Parathyroid adenoma (tissue), 2 donors: ENCODE results near the gene POLR2F.

Experiments used
- H2AFZ ChIP-seq: fragments of 300-600 bp; sonication (generic); one replicate; pipeline ENCODE4 v1.7.0; 2017; ENCODE audit warnings: antibody characterized with exemption, mild to moderate bottlenecking
- H3K27ac ChIP-seq: fragments of 300-600 bp; sonication (generic); one replicate; pipeline ENCODE4 v1.7.0; 2017
- H3K27me3 ChIP-seq: fragments of 300-600 bp; sonication (generic); one replicate; pipeline ENCODE4 v1.7.0; 2017; ENCODE audit warnings: low read length; ENCODE audit not compliant: control insufficient read depth, insufficient read depth
- H3K36me3 ChIP-seq: fragments of 300-600 bp; sonication (generic); one replicate; pipeline ENCODE4 v1.7.0; 2017; ENCODE audit warnings: low read length; ENCODE audit not compliant: control insufficient read depth, insufficient read depth
- H3K4me1 ChIP-seq: fragments of 300-600 bp; sonication (generic); one replicate; pipeline ENCODE4 v1.7.0; 2017; ENCODE audit warnings: control low read depth
- H3K4me2 ChIP-seq: fragments of 300-600 bp; sonication (generic); one replicate; pipeline ENCODE4 v1.7.0; 2017; ENCODE audit warnings: low read length
- H3K4me3 ChIP-seq: fragments of 300-600 bp; sonication (generic); one replicate; pipeline ENCODE4 v1.7.0; 2017; ENCODE audit warnings: low read depth, low read length
- H3K79me2 ChIP-seq: fragments of 300-600 bp; sonication (generic); one replicate; pipeline ENCODE4 v1.7.0; 2017; ENCODE audit warnings: control low read depth
- H3K9ac ChIP-seq: fragments of 300-600 bp; sonication (generic); one replicate; pipeline ENCODE4 v1.7.0; 2017; ENCODE audit warnings: mild to moderate bottlenecking
- H3K9me3 ChIP-seq: fragments of 300-600 bp; sonication (generic); one replicate; pipeline ENCODE4 v1.7.0; 2017; ENCODE audit warnings: low read length; ENCODE audit not compliant: control insufficient read depth
- CTCF ChIP-seq: fragments of 300-600 bp; sonication (generic); IDR thresholded peaks from one replicate; pipeline ENCODE4 v1.7.0; 2017; ENCODE audit warnings: antibody characterized with exemption, mild to moderate bottlenecking
- donor health status: primary hyperparathyroidism.

The POLR2F gene

GRCh38 chr22:37990301-37990700 is 36.8 kb downstream of the POLR2F start:
- Histone ChIP-seq H3K9me3 (no peaks in the 10 kb centered on the region), H3K4me3 (no peak overlapping the region), H3K9ac (no peak overlapping the region), H3K36me3 (no peaks in the 10 kb centered on the region), H3K4me2 (no peak overlapping the region), H3K79me2 (no peaks in the 10 kb centered on the region), H3K4me1 (no peaks in the 10 kb centered on the region), H2AFZ (no peak overlapping the region), H3K27ac (no peak overlapping the region), H3K27me3 (no peaks in the 10 kb centered on the region)
- no peak for TF ChIP-seq CTCF

- Histone ChIP-seq H3K4me3 (no peak overlapping the region), H3K9me3 (no peaks in the 10 kb centered on the region), H3K79me2 (no peaks in the 10 kb centered on the region), H3K27me3 (no peaks in the 10 kb centered on the region), H3K36me3 (no peaks in the 10 kb centered on the region), H3K9ac (no peak overlapping the region), H2AFZ (no peak overlapping the region), H3K4me1 (no peaks in the 10 kb centered on the region), H3K4me2 (no peak overlapping the region), H3K27ac (no peak overlapping the region)
- no peak for TF ChIP-seq CTCF
Measured at GRCh38 chr22:37990862-37991261, 37.4 kb downstream of the POLR2F start.

GRCh38 chr22:37991731-37992442 is 38.4 kb downstream of the POLR2F start:
- Histone ChIP-seq H3K4me2 (no peak overlapping the region), H3K9ac (no peak overlapping the region), H2AFZ (no peak overlapping the region), H3K27ac (no peak overlapping the region), H3K4me3 (no peak overlapping the region), H3K36me3 (no peaks in the 10 kb centered on the region), H3K27me3 (no peaks in the 10 kb centered on the region), H3K9me3 (no peaks in the 10 kb centered on the region), H3K79me2 (no peaks in the 10 kb centered on the region), H3K4me1 (no peaks in the 10 kb centered on the region)
- TF ChIP-seq CTCF, result no peak

- H2AFZ ChIP-seq, result no peak overlapping the region
- no peak overlapping the region for H3K4me2 ChIP-seq
- H3K4me1 ChIP-seq, result no peaks in the 10 kb centered on the region
- no peak for TF ChIP-seq CTCF
- no peak overlapping the region for H3K27ac ChIP-seq
- H3K9me3 ChIP-seq, result no peaks in the 10 kb centered on the region
- H3K79me2 ChIP-seq, result no peaks in the 10 kb centered on the region
- no peaks in the 10 kb centered on the region for H3K36me3 ChIP-seq
- no peaks in the 10 kb centered on the region for H3K27me3 ChIP-seq
- H3K9ac ChIP-seq, result no peak overlapping the region
- H3K4me3 ChIP-seq, result no peak overlapping the region
Measured at GRCh38 chr22:37994049-37994448, 40.5 kb downstream of the POLR2F start.

GRCh38 chr22:37994982-37995381 is 41.5 kb downstream of the POLR2F start:
- H3K27ac ChIP-seq, result no peak overlapping the region

More at GRCh38 chr22:37994982-37995381, 41.5 kb downstream of the POLR2F start:
- H3K9ac ChIP-seq, result no peak overlapping the region
- H3K4me2 ChIP-seq, result no peak overlapping the region
- no peaks in the 10 kb centered on the region for H3K27me3 ChIP-seq
- no peaks in the 10 kb centered on the region for H3K79me2 ChIP-seq
- no peaks in the 10 kb centered on the region for H3K36me3 ChIP-seq
- no peak for TF ChIP-seq CTCF
- H3K9me3 ChIP-seq, result no peaks in the 10 kb centered on the region
- H3K4me3 ChIP-seq, result no peak overlapping the region
- no peak overlapping the region for H2AFZ ChIP-seq
- no peaks in the 10 kb centered on the region for H3K4me1 ChIP-seq
